ENCODE measurements around the gene KLRK1. TPM values are rescaled to one million over a fixed set of nuclear protein-coding genes. Genes with fewer than 3 reads are reported as not detected.
"Not testable (repeated sequence)": the region's sequence is repeated elsewhere in the genome, so short reads cannot be mapped to it uniquely, and the experiment has no call there.

The KLRK1 gene
- total RNA-seq, 1 experiment from 2014 or later = 0.95 TPM

- ChIA-PET CTCF (no interaction called here), POLR2A (interaction anchor here (0.7 kb wide), 1 partner anchor 33 kb away, joined by 3 read pairs; no protein-coding TSS in a partner anchor)
- in situ Hi-C loops (cut with HindIII; ENCODE audit: low pct_unique_long_range_greater_than_20kb, low sequenced_read_pairs) = no loop called here
- H3K27ac ChIP-seq (ENCODE audit: low read length) = peak overlapping the region; percentile 96
- no TSS peak for BruUV-seq (replicated peaks)
- ATAC-seq = no peak
- intact Hi-C loops (cut with micrococcal nuclease; ENCODE audit: unreplicated experiment) = no loop called here
- no peaks in the 10 kb centered on the region for H3K9me3 ChIP-seq (ENCODE audit: control insufficient read depth, insufficient read depth, low read depth, low read length)
- no peak for DNase-seq (ENCODE audit: low read depth, low spot score)
- H3K36me3 ChIP-seq (ENCODE audit: control insufficient read depth, insufficient read depth, low read length) = no peaks in the 10 kb centered on the region
- H3K4me3 ChIP-seq (ENCODE audit: low read depth in 2 of 2, low read length in 2 of 2) = peak overlapping the region; percentile 39 to 64; a peak in 3 of 4 replicates
- H3K4me1 ChIP-seq (ENCODE audit: control insufficient read depth, insufficient read depth, low read length) = peaks cover 24% of the 10 kb centered on the region
- H3K27me3 ChIP-seq (ENCODE audit: control insufficient read depth, insufficient read depth, low read length) = no peaks in the 10 kb centered on the region
- TF ChIP-seq SIN3A (IDR thresholded peaks at IDR 0.05; ENCODE audit: borderline replicate concordance, insufficient read depth, low read depth, low read length) = no peak
- no peak for TF ChIP-seq CTCF (IDR thresholded peaks at IDR 0.05)
- no peak for TF ChIP-seq TCF7L2 (IDR thresholded peaks at IDR 0.05; ENCODE audit: low read depth, low read length)
- no peak for TF ChIP-seq POLR2AphosphoS5 (IDR thresholded peaks at IDR 0.05; ENCODE audit: low read depth, low read length)
- no peak for TF ChIP-seq REST (IDR thresholded peaks at IDR 0.05; ENCODE audit: insufficient read depth in 1 of 2, low read depth in 2 of 2, low read length in 1 of 2)
Observed at GRCh38 chr12:10398168-10398567, 8.3 kb upstream of the KLRK1 start.

GRCh38 chr12:10397296-10397695 lies 7.5 kb upstream of the KLRK1 start:
- in situ Hi-C loops (cut with HindIII; ENCODE audit: low pct_unique_long_range_greater_than_20kb, low sequenced_read_pairs) (no loop called here), intact Hi-C loops (cut with micrococcal nuclease; ENCODE audit: unreplicated experiment) (no loop called here)
- H3K4me1 ChIP-seq (ENCODE audit: control insufficient read depth, insufficient read depth, low read length) = peaks cover 31% of the 10 kb centered on the region
- no peak for ATAC-seq
- peak overlapping the region; percentile 96 for H3K27ac ChIP-seq (ENCODE audit: low read length)
- H3K9me3 ChIP-seq (ENCODE audit: control insufficient read depth, insufficient read depth, low read depth, low read length) = no peaks in the 10 kb centered on the region
- peak overlapping the region; percentile 39 to 64 for H3K4me3 ChIP-seq (ENCODE audit: low read depth in 2 of 2, low read length in 2 of 2)
- BruUV-seq (replicated peaks) = no TSS peak
- no peaks in the 10 kb centered on the region for H3K36me3 ChIP-seq (ENCODE audit: control insufficient read depth, insufficient read depth, low read length)
- no peak for DNase-seq (ENCODE audit: low read depth, low spot score)
- CTCF ChIA-PET = interaction anchor here (0.6 kb wide), 1 partner anchor 528 kb away, joined by 5 read pairs; no protein-coding TSS in a partner anchor
- POLR2A ChIA-PET = interaction anchor here (0.5 kb wide), 1 partner anchor 273 kb away, joined by 8 read pairs; no protein-coding TSS in a partner anchor
- H3K27me3 ChIP-seq (ENCODE audit: control insufficient read depth, insufficient read depth, low read length) = no peaks in the 10 kb centered on the region
- no peak for TF ChIP-seq POLR2AphosphoS5 (IDR thresholded peaks at IDR 0.05; ENCODE audit: low read depth, low read length)
- no peak for TF ChIP-seq CTCF (IDR thresholded peaks at IDR 0.05)
- no peak for TF ChIP-seq TCF7L2 (IDR thresholded peaks at IDR 0.05; ENCODE audit: low read depth, low read length)
- TF ChIP-seq REST (IDR thresholded peaks at IDR 0.05; ENCODE audit: insufficient read depth in 1 of 2, low read depth in 2 of 2, low read length in 1 of 2) = no peak
- TF ChIP-seq SIN3A (IDR thresholded peaks at IDR 0.05; ENCODE audit: borderline replicate concordance, insufficient read depth, low read depth, low read length) = no peak

- H3K4me3 ChIP-seq (ENCODE audit: low read depth in 2 of 2, low read length in 2 of 2) = peak overlapping the region; percentile 39 to 64
- H3K9me3 ChIP-seq (ENCODE audit: control insufficient read depth, insufficient read depth, low read depth, low read length); H3K36me3 ChIP-seq (ENCODE audit: control insufficient read depth, insufficient read depth, low read length); CTCF ChIA-PET; H3K27me3 ChIP-seq (ENCODE audit: control insufficient read depth, insufficient read depth, low read length); intact Hi-C loops (cut with micrococcal nuclease; ENCODE audit: unreplicated experiment); DNase-seq (ENCODE audit: low read depth, low spot score); in situ Hi-C loops (cut with HindIII; ENCODE audit: low pct_unique_long_range_greater_than_20kb, low sequenced_read_pairs): not testable (repeated sequence)
- BruUV-seq (replicated peaks) = TSS peak; percentile 78
- H3K27ac ChIP-seq (ENCODE audit: low read length) = peak overlapping the region; percentile 96
- H3K4me1 ChIP-seq (ENCODE audit: control insufficient read depth, insufficient read depth, low read length) = peaks cover 39% of the 10 kb centered on the region
- ATAC-seq = peak; percentile 58
- POLR2A ChIA-PET = interaction anchor here (0.6 to 1.0 kb wide), 2 partner anchors 22 to 183 kb away, joined by 6 to 11 read pairs; no protein-coding TSS in a partner anchor
Observed at GRCh38 chr12:10396176-10396575, 6.3 kb upstream of the KLRK1 start.
